Liver (tissue), 9 donors: ENCODE measurements around the gene ECD. TPM values are rescaled to one million over a fixed set of nuclear protein-coding genes. Genes with fewer than 3 reads are reported as not detected.

Experiments
- DNase-seq: peaks from one replicate; pipeline ENCODE4 v3.0.0-alpha.2; 2017; ENCODE audit warnings: low spot score
- H3K27ac ChIP-seq, 2 donors: one replicate each; pipeline ENCODE4 v1.7.0; 2013; ENCODE audit warnings: inconsistent platforms in 2 of 2, low read length in 2 of 2, control low read depth in 1 of 2, low read depth in 1 of 2, mild to moderate bottlenecking in 1 of 2
- H3K27me3 ChIP-seq, 4 donors: one replicate each; pipeline versions ENCODE4 v1.6.1 to v1.7.0; 2013; ENCODE audit warnings: low read length in 3 of 4, inconsistent platforms in 1 of 4, mild to moderate bottlenecking in 1 of 4, moderate library complexity in 1 of 4; ENCODE audit not compliant: control insufficient read depth in 4 of 4, insufficient read depth in 4 of 4
- H3K36me3 ChIP-seq, 4 donors: one replicate each; pipeline versions ENCODE4 v1.6.1 to v1.7.0; 2013; ENCODE audit warnings: low read length in 3 of 4, mild to moderate bottlenecking in 3 of 4, low read depth in 1 of 4, moderate library complexity in 1 of 4; ENCODE audit not compliant: control insufficient read depth in 4 of 4, insufficient read depth in 3 of 4
- H3K4me1 ChIP-seq, 4 donors: one replicate each; pipeline versions ENCODE4 v1.6.1 to v1.7.0; 2013; ENCODE audit warnings: low read length in 3 of 4, mild to moderate bottlenecking in 3 of 4, moderate library complexity in 1 of 4; ENCODE audit not compliant: control insufficient read depth in 4 of 4, insufficient read depth in 4 of 4
- H3K4me3 ChIP-seq, 3 donors: one replicate each; pipeline versions ENCODE4 v1.6.1 to v1.7.0; 2013; ENCODE audit warnings: low read length in 3 of 3, control low read depth in 1 of 3, low read depth in 1 of 3, mild to moderate bottlenecking in 1 of 3
- H3K9ac ChIP-seq, 2 donors: one replicate each; pipeline ENCODE4 v1.7.0; 2013; ENCODE audit warnings: low read length in 2 of 2, mild to moderate bottlenecking in 2 of 2, moderate library complexity in 2 of 2, control low read depth in 1 of 2, low read depth in 1 of 2
- H3K9me3 ChIP-seq, 4 donors: one replicate each; pipeline versions ENCODE4 v1.6.1 to v1.7.0; 2013; ENCODE audit warnings: low read length in 3 of 4; ENCODE audit not compliant: control insufficient read depth in 4 of 4
- ATF3 ChIP-seq: IDR thresholded peaks from 2 replicates; pipeline ENCODE4 v1.6.1; 2016; ENCODE audit warnings: antibody characterized with exemption
- EGR1 ChIP-seq, 2 donors: IDR thresholded peaks; 2 replicates each; pipeline ENCODE4 v1.6.1; 2016 to 2018; ENCODE audit warnings: antibody characterized with exemption in 2 of 2, low read depth in 2 of 2
- FOXA1 ChIP-seq: IDR thresholded peaks from 2 replicates; pipeline ENCODE4 v1.6.1; 2016; ENCODE audit warnings: antibody characterized with exemption
- FOXA2 ChIP-seq: IDR thresholded peaks from 2 replicates; pipeline ENCODE4 v1.6.1; 2016; ENCODE audit warnings: antibody characterized with exemption
- GABPA ChIP-seq, 2 donors: IDR thresholded peaks in 1 of 2; conservative IDR thresholded peaks in 1 of 2; 2 replicates each; pipeline ENCODE4 v1.6.1; 2016; ENCODE audit warnings: antibody characterized with exemption in 2 of 2, mild to moderate bottlenecking in 1 of 2, moderate library complexity in 1 of 2
- HNF4A ChIP-seq, 2 donors: conservative IDR thresholded peaks; 2 replicates each; pipeline ENCODE4 v1.6.1; 2016; ENCODE audit warnings: antibody characterized with exemption in 2 of 2, mild to moderate bottlenecking in 2 of 2
- HNF4G ChIP-seq: IDR thresholded peaks from 2 replicates; pipeline ENCODE4 v1.6.1; 2016; ENCODE audit warnings: antibody characterized with exemption
- JUND ChIP-seq, 2 donors: IDR thresholded peaks; 2 replicates each; pipeline ENCODE4 v1.6.1; 2016; ENCODE audit warnings: antibody characterized with exemption in 2 of 2
- MAX ChIP-seq: IDR thresholded peaks from 2 replicates; pipeline ENCODE4 v1.6.1; 2016; ENCODE audit warnings: antibody characterized with exemption
- NR2F2 ChIP-seq: IDR thresholded peaks from 2 replicates; pipeline ENCODE4 v1.6.1; 2016; ENCODE audit warnings: antibody characterized with exemption
- RAD21 ChIP-seq, 2 donors: IDR thresholded peaks; 2 replicates each; pipeline ENCODE4 v1.6.1; 2016; ENCODE audit warnings: antibody characterized with exemption in 2 of 2, mild to moderate bottlenecking in 2 of 2
- REST ChIP-seq: IDR thresholded peaks from 2 replicates; pipeline ENCODE4 v1.6.1; 2016; ENCODE audit warnings: antibody characterized with exemption, mild to moderate bottlenecking
- RXRA ChIP-seq, 2 donors: IDR thresholded peaks; 2 replicates each; pipeline ENCODE4 v1.6.1; 2017 to 2018; ENCODE audit warnings: antibody characterized with exemption in 2 of 2, mild to moderate bottlenecking in 1 of 2
- SP1 ChIP-seq: IDR thresholded peaks from 2 replicates; pipeline ENCODE4 v1.6.1; 2018; ENCODE audit warnings: antibody characterized with exemption, mild to moderate bottlenecking
- TAF1 ChIP-seq: conservative IDR thresholded peaks from 2 replicates; pipeline ENCODE4 v1.6.1; 2016; ENCODE audit warnings: antibody characterized with exemption, mild to moderate bottlenecking
- YY1 ChIP-seq: IDR thresholded peaks from 2 replicates; pipeline ENCODE4 v1.6.1; 2016; ENCODE audit warnings: antibody characterized with exemption, mild to moderate bottlenecking
- WGBS: extraction: QIAGEN DNeasy Blood & Tissue Kit; methylation state at CpG from one replicate; pipeline ENCODE4 v1.1.7; 2013; 5-methylcytosine and 5-hydroxymethylcytosine counted together
- polyA plus RNA-seq, 2 donors: library from polyadenylated mRNA; stranded (reverse) in 1 of 2; unstranded in 1 of 2; fragments of 200-250 nt in 1 of 2; fragments of >200 nt in 1 of 2; fragmentation: Nextera tagmentation in 1 of 2; extraction: Ambion mirVana in 1 of 2; gene quantifications; one replicate each; pipeline versions ENCODE4 v1.2.1 to v1.2.3, GENCODE V29; 2013 to 2015
- total RNA-seq, 2 donors: library from RNA; depleted of rRNA; stranded (reverse); fragments of >200 nt; gene quantifications; one replicate each; pipeline ENCODE4 v1.2.3, GENCODE V29; 2014
- TF ChIP-seq, protein P1 (sequence below): IDR thresholded peaks from 2 replicates; pipeline ENCODE4 v1.6.1; 2016; ENCODE audit warnings: antibody characterized with exemption
- TF ChIP-seq, protein P2 (sequence below): fragments of 150-350 bp; IDR thresholded peaks from 2 replicates; pipeline ENCODE4 v1.5.1; 2017; ENCODE audit warnings: improper control_type of control experiment, low read depth, low read length; ENCODE audit not compliant: missing input control
- donor health status: healthy.
- donor health status: healthy.
- donor health status: healthy.
- donor health status: healthy.
- donor health status: healthy.

ECD gene
- total and polyA plus RNA-seq, 4 donors, result 7.1 to 16.2 (median 12.0) TPM

- H3K27me3 ChIP-seq, result no peaks in the 10 kb centered on the region
- H3K4me3 ChIP-seq, result no peak overlapping the region
- TF ChIP-seq MAX, result no peak
- TF ChIP-seq NR2F2, result no peak
- TF ChIP-seq RXRA (IDR thresholded peaks at IDR 0.05), result peak; percentile 10 to 22
- TF ChIP-seq, protein P1, sequence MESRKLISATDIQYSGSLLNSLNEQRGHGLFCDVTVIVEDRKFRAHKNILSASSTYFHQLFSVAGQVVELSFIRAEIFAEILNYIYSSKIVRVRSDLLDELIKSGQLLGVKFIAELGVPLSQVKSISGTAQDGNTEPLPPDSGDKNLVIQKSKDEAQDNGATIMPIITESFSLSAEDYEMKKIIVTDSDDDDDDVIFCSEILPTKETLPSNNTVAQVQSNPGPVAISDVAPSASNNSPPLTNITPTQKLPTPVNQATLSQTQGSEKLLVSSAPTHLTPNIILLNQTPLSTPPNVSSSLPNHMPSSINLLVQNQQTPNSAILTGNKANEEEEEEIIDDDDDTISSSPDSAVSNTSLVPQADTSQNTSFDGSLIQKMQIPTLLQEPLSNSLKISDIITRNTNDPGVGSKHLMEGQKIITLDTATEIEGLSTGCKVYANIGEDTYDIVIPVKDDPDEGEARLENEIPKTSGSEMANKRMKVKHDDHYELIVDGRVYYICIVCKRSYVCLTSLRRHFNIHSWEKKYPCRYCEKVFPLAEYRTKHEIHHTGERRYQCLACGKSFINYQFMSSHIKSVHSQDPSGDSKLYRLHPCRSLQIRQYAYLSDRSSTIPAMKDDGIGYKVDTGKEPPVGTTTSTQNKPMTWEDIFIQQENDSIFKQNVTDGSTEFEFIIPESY, result no peak
- TF ChIP-seq HNF4A (conservative IDR thresholded peaks at IDR 0.05), result peak; percentile 21 to 62
- TF ChIP-seq TAF1, result no peak
- no peak for TF ChIP-seq RAD21 (IDR thresholded peaks at IDR 0.05)
- no peak for TF ChIP-seq HNF4G
- no peak for TF ChIP-seq GABPA (IDR thresholded peaks at IDR 0.05 in 1 of 2, conservative IDR thresholded peaks at IDR 0.05 in 1 of 2)
- TF ChIP-seq, protein P2, sequence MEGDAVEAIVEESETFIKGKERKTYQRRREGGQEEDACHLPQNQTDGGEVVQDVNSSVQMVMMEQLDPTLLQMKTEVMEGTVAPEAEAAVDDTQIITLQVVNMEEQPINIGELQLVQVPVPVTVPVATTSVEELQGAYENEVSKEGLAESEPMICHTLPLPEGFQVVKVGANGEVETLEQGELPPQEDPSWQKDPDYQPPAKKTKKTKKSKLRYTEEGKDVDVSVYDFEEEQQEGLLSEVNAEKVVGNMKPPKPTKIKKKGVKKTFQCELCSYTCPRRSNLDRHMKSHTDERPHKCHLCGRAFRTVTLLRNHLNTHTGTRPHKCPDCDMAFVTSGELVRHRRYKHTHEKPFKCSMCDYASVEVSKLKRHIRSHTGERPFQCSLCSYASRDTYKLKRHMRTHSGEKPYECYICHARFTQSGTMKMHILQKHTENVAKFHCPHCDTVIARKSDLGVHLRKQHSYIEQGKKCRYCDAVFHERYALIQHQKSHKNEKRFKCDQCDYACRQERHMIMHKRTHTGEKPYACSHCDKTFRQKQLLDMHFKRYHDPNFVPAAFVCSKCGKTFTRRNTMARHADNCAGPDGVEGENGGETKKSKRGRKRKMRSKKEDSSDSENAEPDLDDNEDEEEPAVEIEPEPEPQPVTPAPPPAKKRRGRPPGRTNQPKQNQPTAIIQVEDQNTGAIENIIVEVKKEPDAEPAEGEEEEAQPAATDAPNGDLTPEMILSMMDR, result no peak
- TF ChIP-seq ATF3, result no peak
- DNase-seq, result no peak
- H3K27ac ChIP-seq, result no peak overlapping the region
- peaks cover 0 to 16% (median 0%) of the 10 kb centered on the region in 4 donors for H3K4me1 ChIP-seq
- H3K9ac ChIP-seq, result no peak overlapping the region
- H3K36me3 ChIP-seq, result no peaks in the 10 kb centered on the region
- H3K9me3 ChIP-seq, result no peaks in the 10 kb centered on the region
These were observed 79.5 kb downstream of the ECD start for GRCh38 chr10:73088304-73088703.

DNA sequence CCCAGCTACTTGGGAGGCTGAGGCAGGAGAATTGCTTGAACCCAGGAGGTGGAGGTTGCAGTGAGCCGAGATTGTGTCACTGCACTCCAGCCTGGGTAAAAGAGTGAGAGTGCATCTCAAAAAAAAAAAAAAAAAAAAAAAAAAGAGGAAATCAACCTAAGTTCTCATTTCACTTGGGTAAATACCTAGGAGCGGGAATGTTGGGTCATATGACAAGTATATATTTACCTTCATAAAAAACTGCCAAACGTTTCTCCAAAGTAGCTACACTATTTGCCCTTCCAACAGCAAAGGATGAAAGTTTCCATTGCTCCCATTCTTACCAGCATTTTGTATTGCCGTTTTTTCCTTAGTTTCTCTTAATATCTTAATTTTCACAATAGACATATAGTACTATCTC is 81.0 kb downstream of the ECD start:
- no peak for DNase-seq
- Histone ChIP-seq H3K27me3 (no peaks in the 10 kb centered on the region), H3K9ac (no peak overlapping the region), H3K27ac (no peak overlapping the region), H3K36me3 (no peaks in the 10 kb centered on the region), H3K4me3 (no peak overlapping the region), H3K9me3 (no peaks in the 10 kb centered on the region), H3K4me1 (peaks cover 0 to 16% (median 0%) of the 10 kb centered on the region in 4 donors)
- 42% methylated on average over 4 of the region's 4 CpGs for WGBS
- no peak for TF ChIP-seq HNF4G
- TF ChIP-seq EGR1 (IDR thresholded peaks at IDR 0.05; ENCODE audit: low read depth in 2 of 2), result no peak
- TF ChIP-seq TAF1, result no peak
- peak; percentile 23 for TF ChIP-seq SP1
- TF ChIP-seq FOXA2, result peak; percentile 26
- TF ChIP-seq JUND (IDR thresholded peaks at IDR 0.05), result no peak
- TF ChIP-seq FOXA1, result no peak
- TF ChIP-seq, protein P1, result no peak
- TF ChIP-seq RAD21 (IDR thresholded peaks at IDR 0.05), result no peak
- TF ChIP-seq NR2F2, result no peak
- TF ChIP-seq GABPA (IDR thresholded peaks at IDR 0.05 in 1 of 2, conservative IDR thresholded peaks at IDR 0.05 in 1 of 2), result no peak
- TF ChIP-seq YY1, result peak; percentile 39
- TF ChIP-seq HNF4A (conservative IDR thresholded peaks at IDR 0.05), result peak in 1 of 2 donors; percentile 20
- TF ChIP-seq, protein P2, result no peak
- TF ChIP-seq RXRA (IDR thresholded peaks at IDR 0.05), result peak in 1 of 2 donors; percentile 39
- TF ChIP-seq MAX, result no peak
- TF ChIP-seq ATF3, result no peak
- TF ChIP-seq REST, result no peak
